HEK293T (cell line): ENCODE results near the gene PCDH1.

Source experiments
- ARNT ChIP-seq: fragments of 450-650 bp; IDR thresholded peaks from 2 replicates; pipeline ENCODE4 v1.6.1; 2017; ENCODE audit warnings: mild to moderate bottlenecking
- BHLHE40 ChIP-seq: fragments of 450-650 bp; IDR thresholded peaks from 2 replicates; pipeline ENCODE4 v1.6.1; 2016; ENCODE audit warnings: mild to moderate bottlenecking, moderate library complexity, borderline replicate concordance
- CTBP1 ChIP-seq: fragments of 450-650 bp; IDR thresholded peaks from 2 replicates; pipeline ENCODE4 v1.6.1; 2016; ENCODE audit warnings: borderline replicate concordance
- FOXA1 ChIP-seq: fragments of 450-650 bp; IDR thresholded peaks from 2 replicates; pipeline ENCODE4 v1.6.1; 2016; ENCODE audit warnings: mild to moderate bottlenecking
- FOXM1 ChIP-seq: fragments of 450-650 bp; IDR thresholded peaks from 2 replicates; pipeline ENCODE4 v1.6.1; 2017; ENCODE audit warnings: mild to moderate bottlenecking, borderline replicate concordance
- HDGF ChIP-seq: fragments of 450-650 bp; IDR thresholded peaks from 2 replicates; pipeline ENCODE4 v1.6.1; 2017; ENCODE audit warnings: antibody characterized with exemption, borderline replicate concordance
- L3MBTL2 ChIP-seq: fragments of 450-650 bp; conservative IDR thresholded peaks from 2 replicates; pipeline ENCODE4 v1.6.1; 2016; ENCODE audit warnings: mild to moderate bottlenecking
- LEF1 ChIP-seq: fragments of 450-650 bp; IDR thresholded peaks from 2 replicates; pipeline ENCODE4 v1.6.1; 2017; ENCODE audit warnings: mild to moderate bottlenecking, borderline replicate concordance
- NFRKB ChIP-seq: fragments of 450-650 bp; IDR thresholded peaks from 2 replicates; pipeline ENCODE4 v1.6.1; 2016; ENCODE audit warnings: mild to moderate bottlenecking, moderate library complexity
- SP1 ChIP-seq: fragments of 450-650 bp; IDR thresholded peaks from 2 replicates; pipeline ENCODE4 v1.6.1; 2017
- ZNF384 ChIP-seq: fragments of 450-650 bp; IDR thresholded peaks from 2 replicates; pipeline ENCODE4 v1.6.1; 2016
- TF ChIP-seq, protein P1 (sequence below): fragments of 450-650 bp; IDR thresholded peaks from 2 replicates; pipeline ENCODE4 v1.6.1; 2016

DNA sequence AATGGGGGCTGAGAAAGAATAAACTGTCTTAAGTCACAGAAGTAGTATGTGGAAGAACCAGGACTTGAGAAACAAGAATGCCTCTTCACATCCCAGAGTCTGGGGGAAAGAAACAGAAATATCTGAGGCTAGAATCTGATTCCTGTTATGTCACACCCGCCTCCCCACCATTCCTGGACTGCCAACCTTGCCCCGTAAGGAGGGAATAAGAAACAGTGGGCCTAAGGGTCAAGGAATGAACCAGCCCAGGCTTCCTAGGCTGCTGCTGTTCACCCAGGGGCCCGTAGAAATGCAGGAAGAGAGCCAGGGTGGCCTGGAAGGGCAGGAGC lies 4.3 kb downstream of the PCDH1 start:
- TF ChIP-seq BHLHE40 (no peak), ARNT (no peak), CTBP1 (no peak), FOXM1 (no peak), ZNF384 (no peak), LEF1 (no peak), SP1 (no peak), HDGF (no peak), NFRKB (no peak), L3MBTL2 (no peak), FOXA1 (no peak)
- TF ChIP-seq, protein P1, sequence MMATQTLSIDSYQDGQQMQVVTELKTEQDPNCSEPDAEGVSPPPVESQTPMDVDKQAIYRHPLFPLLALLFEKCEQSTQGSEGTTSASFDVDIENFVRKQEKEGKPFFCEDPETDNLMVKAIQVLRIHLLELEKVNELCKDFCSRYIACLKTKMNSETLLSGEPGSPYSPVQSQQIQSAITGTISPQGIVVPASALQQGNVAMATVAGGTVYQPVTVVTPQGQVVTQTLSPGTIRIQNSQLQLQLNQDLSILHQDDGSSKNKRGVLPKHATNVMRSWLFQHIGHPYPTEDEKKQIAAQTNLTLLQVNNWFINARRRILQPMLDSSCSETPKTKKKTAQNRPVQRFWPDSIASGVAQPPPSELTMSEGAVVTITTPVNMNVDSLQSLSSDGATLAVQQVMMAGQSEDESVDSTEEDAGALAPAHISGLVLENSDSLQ = no peak
